Osteoblast (primary cell): ENCODE data around the gene AP1M2. TPM values are rescaled to one million over a fixed set of nuclear protein-coding genes. Genes with fewer than 3 reads are reported as not detected.

Experiments
- DNase-seq: peaks from one replicate; pipeline ENCODE4 v3.0.0; 2011; ENCODE audit warnings: low spot score, mixed read lengths; ENCODE audit not compliant: insufficient read length; ENCODE audit errors: missing footprints
- H2AFZ ChIP-seq: 2 replicates; pipeline ENCODE4 v1.6.0; 2011; ENCODE audit warnings: mild to moderate bottlenecking, low read length
- H3K27ac ChIP-seq: 2 replicates; pipeline ENCODE4 v1.5.1; 2011; ENCODE audit warnings: mild to moderate bottlenecking, low read depth, low read length, moderate library complexity
- H3K27me3 ChIP-seq: 2 replicates; pipeline ENCODE4 v1.6.0; 2012; ENCODE audit warnings: mild to moderate bottlenecking, control low read depth, inconsistent platforms, low read length, moderate library complexity; ENCODE audit not compliant: insufficient read depth
- H3K36me3 ChIP-seq: 2 replicates; pipeline ENCODE4 v1.5.1; 2011; ENCODE audit warnings: mild to moderate bottlenecking, low read length, control low read depth, moderate library complexity; ENCODE audit not compliant: insufficient read depth
- H3K4me1 ChIP-seq: 2 replicates; pipeline ENCODE4 v1.5.1; 2011; ENCODE audit warnings: mild to moderate bottlenecking, low read length, control low read depth, moderate library complexity; ENCODE audit not compliant: insufficient read depth
- H3K4me2 ChIP-seq: 2 replicates; pipeline ENCODE4 v1.6.0; 2011; ENCODE audit warnings: mild to moderate bottlenecking, low read length; ENCODE audit not compliant: insufficient read depth
- H3K4me3 ChIP-seq: fragments of 200-600 bp; sonication (generic); 3 replicates; pipeline ENCODE4 v1.5.1; 2012; ENCODE audit warnings: mild to moderate bottlenecking, low read length, inconsistent platforms; ENCODE audit not compliant: insufficient read depth
- H3K79me2 ChIP-seq: 2 replicates; pipeline ENCODE4 v1.6.0; 2012; ENCODE audit warnings: mild to moderate bottlenecking, low read length, control low read depth, inconsistent platforms; ENCODE audit not compliant: insufficient read depth
- H3K9me3 ChIP-seq: 2 replicates; pipeline ENCODE4 v1.5.1; 2011; ENCODE audit warnings: low read depth, low read length, control low read depth
- H4K20me1 ChIP-seq: 2 replicates; pipeline ENCODE4 v1.6.0; 2012; ENCODE audit warnings: mild to moderate bottlenecking, low read length, control low read depth; ENCODE audit not compliant: insufficient read depth
- CTCF ChIP-seq: IDR thresholded peaks from 2 replicates; pipeline ENCODE4 v1.5.1; 2011; ENCODE audit warnings: mild to moderate bottlenecking, low read depth, low read length, moderate library complexity; ENCODE audit errors: extremely low read depth
- total RNA-seq: library from RNA; depleted of rRNA; stranded (reverse); fragments of >200 nt; gene quantifications from 2 replicates; pipeline ENCODE4 v1.2.3, GENCODE V29; 2012

Gene AP1M2
- total RNA-seq, 1 donor: 0.72 TPM

GRCh38 chr19:10631874-10632273 lies 44.8 kb upstream of the AP1M2 start:
- TF ChIP-seq CTCF: no peak
- Histone ChIP-seq H4K20me1 (peaks cover 2% of the 10 kb centered on the region), H3K27me3 (no peaks in the 10 kb centered on the region), H3K9me3 (no peaks in the 10 kb centered on the region), H3K79me2 (no peaks in the 10 kb centered on the region), H3K4me1 (no peaks in the 10 kb centered on the region), H3K4me2 (no peak overlapping the region), H2AFZ (no peak overlapping the region), H3K36me3 (peaks cover 53% of the 10 kb centered on the region), H3K27ac (no peak overlapping the region), H3K4me3 (no peak overlapping the region)
- DNase-seq: no peak

- H3K79me2 ChIP-seq: peaks cover 12% of the 10 kb centered on the region
- H3K4me3 ChIP-seq: peak overlapping the region; percentile 77
- no peak for DNase-seq
Measured at GRCh38 chr19:10625762-10626138, 38.6 kb upstream of the AP1M2 start.

GRCh38 chr19:10625003-10625761 lies 38.1 kb upstream of the AP1M2 start, which contains the start of gene SLC44A2:
Gene SLC44A2 (plus strand): TSS chr19:10625553. CDS start chr19:10625634, 81 bp downstream.
- peaks cover 10% of the 10 kb centered on the region for H3K36me3 ChIP-seq
- TF ChIP-seq CTCF: no peak
- H3K4me1 ChIP-seq: peaks cover 17% of the 10 kb centered on the region
- H3K27me3 ChIP-seq: no peaks in the 10 kb centered on the region
- peak within 1 kb of the TSS; percentile 77 for H3K4me3 ChIP-seq
- peak within 1 kb of the TSS; percentile 70 for H2AFZ ChIP-seq
- H4K20me1 ChIP-seq: no peaks in the 10 kb centered on the region
- no peaks in the 10 kb centered on the region for H3K9me3 ChIP-seq
- H3K27ac ChIP-seq: peak within 1 kb of the TSS; percentile 60
- peak; percentile 98 for DNase-seq
- peak within 1 kb of the TSS; percentile 88 for H3K4me2 ChIP-seq
- peaks cover 12% of the 10 kb centered on the region for H3K79me2 ChIP-seq

More at GRCh38 chr19:10625762-10626138, 38.6 kb upstream of the AP1M2 start:
- peaks cover 17% of the 10 kb centered on the region for H3K4me1 ChIP-seq
- H3K9me3 ChIP-seq: no peaks in the 10 kb centered on the region
- peak overlapping the region; percentile 60 for H3K27ac ChIP-seq
- H3K4me2 ChIP-seq: peak overlapping the region; percentile 88
- TF ChIP-seq CTCF: no peak
- peak overlapping the region; percentile 41 for H2AFZ ChIP-seq
- no peaks in the 10 kb centered on the region for H3K27me3 ChIP-seq
- H4K20me1 ChIP-seq: no peaks in the 10 kb centered on the region
- peaks cover 12% of the 10 kb centered on the region for H3K36me3 ChIP-seq

GRCh38 chr19:10624585-10624984 lies 37.5 kb upstream of the AP1M2 start:
- Histone ChIP-seq H3K36me3 (peaks cover 7% of the 10 kb centered on the region), H3K27me3 (no peaks in the 10 kb centered on the region), H3K27ac (peak overlapping the region; percentile 60), H3K79me2 (peaks cover 12% of the 10 kb centered on the region), H4K20me1 (no peaks in the 10 kb centered on the region), H2AFZ (no peak overlapping the region), H3K4me1 (peaks cover 17% of the 10 kb centered on the region), H3K4me3 (peak overlapping the region; percentile 77), H3K9me3 (no peaks in the 10 kb centered on the region), H3K4me2 (peak overlapping the region; percentile 88)
- DNase-seq: peak; percentile 9
- TF ChIP-seq CTCF: no peak
